GM13976 (cell line): ENCODE results near the gene SMPD3.

Experiments
- DNase-seq: peaks from one replicate; pipeline ENCODE4 v3.0.0; 2012; ENCODE audit warnings: low spot score
- in situ Hi-C: fragments of 300-500 bp; cut with MboI; formaldehyde crosslinking; loops from one replicate; pipeline ENCODE4 v1.12.0; 2022; ENCODE audit warnings: low sequenced_read_pairs, mixed read lengths, inconsistent platforms; ENCODE audit not compliant: unreplicated experiment
- TF ChIP-seq, protein P1 (sequence below): IDR thresholded peaks from 2 replicates; pipeline ENCODE4 v1.5.1; 2012; ENCODE audit warnings: borderline replicate concordance, mild to moderate bottlenecking; ENCODE audit not compliant: insufficient read depth; ENCODE audit errors: extremely low read depth, missing control alignments, control extremely low read depth

The SMPD3 gene

GRCh38 chr16:68309799-68310198, 138.5 kb downstream of the SMPD3 start:
- in situ Hi-C loops = no loop called here
- no peak for DNase-seq
- TF ChIP-seq, protein P1, sequence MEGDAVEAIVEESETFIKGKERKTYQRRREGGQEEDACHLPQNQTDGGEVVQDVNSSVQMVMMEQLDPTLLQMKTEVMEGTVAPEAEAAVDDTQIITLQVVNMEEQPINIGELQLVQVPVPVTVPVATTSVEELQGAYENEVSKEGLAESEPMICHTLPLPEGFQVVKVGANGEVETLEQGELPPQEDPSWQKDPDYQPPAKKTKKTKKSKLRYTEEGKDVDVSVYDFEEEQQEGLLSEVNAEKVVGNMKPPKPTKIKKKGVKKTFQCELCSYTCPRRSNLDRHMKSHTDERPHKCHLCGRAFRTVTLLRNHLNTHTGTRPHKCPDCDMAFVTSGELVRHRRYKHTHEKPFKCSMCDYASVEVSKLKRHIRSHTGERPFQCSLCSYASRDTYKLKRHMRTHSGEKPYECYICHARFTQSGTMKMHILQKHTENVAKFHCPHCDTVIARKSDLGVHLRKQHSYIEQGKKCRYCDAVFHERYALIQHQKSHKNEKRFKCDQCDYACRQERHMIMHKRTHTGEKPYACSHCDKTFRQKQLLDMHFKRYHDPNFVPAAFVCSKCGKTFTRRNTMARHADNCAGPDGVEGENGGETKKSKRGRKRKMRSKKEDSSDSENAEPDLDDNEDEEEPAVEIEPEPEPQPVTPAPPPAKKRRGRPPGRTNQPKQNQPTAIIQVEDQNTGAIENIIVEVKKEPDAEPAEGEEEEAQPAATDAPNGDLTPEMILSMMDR = no peak
